Chondrocyte (in vitro differentiated cells): ENCODE data around the gene OR6C75. TPM values are rescaled to one million over a fixed set of nuclear protein-coding genes. Genes with fewer than 3 reads are reported as not detected.
"Not testable (repeated sequence)": the region's sequence is repeated elsewhere in the genome, so short reads cannot be mapped to it uniquely, and the experiment has no call there.

ENCODE experiments used
- DNase-seq: peaks from one replicate; pipeline ENCODE4 v3.0.0; 2021; ENCODE audit warnings: mixed read lengths, low spot score
- H3K27ac Mint-ChIP-seq: one replicate; pipeline ENCODE4 v1.8.0; 2021; ENCODE audit warnings: mild to moderate bottlenecking, moderate library complexity, mixed read lengths; ENCODE audit not compliant: unreplicated experiment
- H3K27me3 Mint-ChIP-seq: 2 replicates; pipeline ENCODE4 v1.8.0; 2021; ENCODE audit warnings: low read depth, mixed read lengths
- H3K36me3 Mint-ChIP-seq: 2 replicates; pipeline ENCODE4 v1.8.0; 2021; ENCODE audit warnings: low read depth, mixed read lengths
- H3K4me1 Mint-ChIP-seq: 2 replicates; pipeline ENCODE4 v1.8.0; 2021; ENCODE audit warnings: low read depth, mild to moderate bottlenecking, mixed read lengths
- H3K4me3 Mint-ChIP-seq: one replicate; pipeline ENCODE4 v1.8.0; 2021; ENCODE audit warnings: mild to moderate bottlenecking, moderate library complexity, mixed read lengths; ENCODE audit not compliant: unreplicated experiment
- H3K9me3 Mint-ChIP-seq: 2 replicates; pipeline ENCODE4 v1.8.0; 2021; ENCODE audit warnings: low read depth, mixed read lengths
- long read RNA-seq: library from polyadenylated mRNA; stranded (forward); transcript quantifications from one replicate; pipeline ENCODE4 v2.0.0, GENCODE V29; 2021
- total RNA-seq: library from RNA; stranded (reverse); gene quantifications from 3 replicates; pipeline ENCODE4 v1.2.1, GENCODE V29; 2021
- TF ChIP-seq, protein P1 (sequence below): fragments of 200-600 bp; sonication (generic); IDR thresholded peaks from 2 replicates; pipeline ENCODE4 v1.5.0; 2021; ENCODE audit warnings: antibody characterized with exemption, mild to moderate bottlenecking, moderate library complexity

Gene OR6C75
- not detected in 3 replicates for total RNA-seq
- long read RNA-seq, result 0 reads

GRCh38 chr12:55362675-55363074, at the start of gene OR6C75:
Gene OR6C75, plus strand, starts transcription at chr12:55362975. Its CDS starts 2,136 bp downstream, at chr12:55365111.
- H3K27ac Mint-ChIP-seq, result no peak within 1 kb of the TSS
- no peak within 1 kb of the TSS for H3K4me3 Mint-ChIP-seq
- H3K9me3 Mint-ChIP-seq, result no peaks in the 10 kb centered on the region
- no peaks in the 10 kb centered on the region for H3K4me1 Mint-ChIP-seq
- H3K27me3 Mint-ChIP-seq, result peaks cover 5% of the 10 kb centered on the region
- H3K36me3 Mint-ChIP-seq, result no peaks in the 10 kb centered on the region
- DNase-seq, result no peak
- TF ChIP-seq, protein P1, sequence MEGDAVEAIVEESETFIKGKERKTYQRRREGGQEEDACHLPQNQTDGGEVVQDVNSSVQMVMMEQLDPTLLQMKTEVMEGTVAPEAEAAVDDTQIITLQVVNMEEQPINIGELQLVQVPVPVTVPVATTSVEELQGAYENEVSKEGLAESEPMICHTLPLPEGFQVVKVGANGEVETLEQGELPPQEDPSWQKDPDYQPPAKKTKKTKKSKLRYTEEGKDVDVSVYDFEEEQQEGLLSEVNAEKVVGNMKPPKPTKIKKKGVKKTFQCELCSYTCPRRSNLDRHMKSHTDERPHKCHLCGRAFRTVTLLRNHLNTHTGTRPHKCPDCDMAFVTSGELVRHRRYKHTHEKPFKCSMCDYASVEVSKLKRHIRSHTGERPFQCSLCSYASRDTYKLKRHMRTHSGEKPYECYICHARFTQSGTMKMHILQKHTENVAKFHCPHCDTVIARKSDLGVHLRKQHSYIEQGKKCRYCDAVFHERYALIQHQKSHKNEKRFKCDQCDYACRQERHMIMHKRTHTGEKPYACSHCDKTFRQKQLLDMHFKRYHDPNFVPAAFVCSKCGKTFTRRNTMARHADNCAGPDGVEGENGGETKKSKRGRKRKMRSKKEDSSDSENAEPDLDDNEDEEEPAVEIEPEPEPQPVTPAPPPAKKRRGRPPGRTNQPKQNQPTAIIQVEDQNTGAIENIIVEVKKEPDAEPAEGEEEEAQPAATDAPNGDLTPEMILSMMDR, result no peak

DNA sequence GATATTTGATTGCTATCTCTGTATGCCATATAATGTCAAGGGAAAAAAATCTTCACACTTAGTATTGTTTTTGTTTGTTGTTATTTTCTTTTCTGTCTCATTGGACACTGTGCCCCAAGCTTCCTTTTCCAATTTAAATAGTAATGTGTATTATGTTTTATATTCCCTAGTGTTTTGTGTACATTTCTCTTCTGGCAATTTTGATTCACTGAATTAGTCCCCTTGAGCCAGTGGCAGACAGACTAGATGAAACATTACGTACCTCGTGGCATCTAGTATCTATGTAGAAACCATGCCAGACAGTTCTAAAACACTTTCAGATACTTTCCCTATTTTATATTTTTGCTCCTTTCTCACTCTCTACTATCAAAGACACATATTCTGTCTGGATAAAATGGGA, 48.7 kb upstream of the OR6C75 start, which contains the start of gene OR6C1:
OR6C1 (plus strand) TSS at position 301 of the 400 bp plus-strand sequence. CDS start 6,257 bp downstream, outside the sequence.
- Mint-ChIP-seq H3K36me3 (no peaks in the 10 kb centered on the region), H3K27ac (no peak within 1 kb of the TSS), H3K4me1 (no peaks in the 10 kb centered on the region), H3K9me3 (no peaks in the 10 kb centered on the region), H3K4me3 (no peak within 1 kb of the TSS), H3K27me3 (peaks cover 15% of the 10 kb centered on the region)
- TF ChIP-seq, protein P1, result no peak
- DNase-seq, result no peak

GRCh38 chr12:55320201-55320600, 42.6 kb upstream of the OR6C75 start:
- TF ChIP-seq, protein P1, result no peak
- no peak for DNase-seq
- no peaks in the 10 kb centered on the region for H3K27me3 Mint-ChIP-seq
- no peaks in the 10 kb centered on the region for H3K9me3 Mint-ChIP-seq
- H3K36me3 Mint-ChIP-seq, result no peaks in the 10 kb centered on the region
- no peaks in the 10 kb centered on the region for H3K4me1 Mint-ChIP-seq
- no peak overlapping the region for H3K4me3 Mint-ChIP-seq
- H3K27ac Mint-ChIP-seq, result no peak overlapping the region

DNA sequence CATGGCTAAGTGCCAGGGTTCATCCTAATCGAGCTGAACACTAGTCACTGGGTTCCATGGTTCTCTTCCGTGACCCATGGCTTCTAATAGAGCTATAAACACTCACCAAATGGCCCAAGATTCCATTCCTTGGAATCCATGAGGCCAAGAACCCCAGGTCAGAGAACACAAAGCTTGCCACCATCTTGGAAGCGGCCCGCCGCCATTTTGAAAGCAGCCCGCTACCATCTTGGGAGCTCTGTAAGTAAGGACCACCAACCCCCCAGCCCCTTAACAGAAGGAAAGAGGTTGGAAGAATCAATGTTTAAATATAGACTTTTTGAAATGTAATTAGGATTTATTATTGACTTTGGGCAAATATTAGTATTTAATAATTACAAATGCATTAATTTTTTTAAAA, 37.0 kb upstream of the OR6C75 start:
- H3K36me3 Mint-ChIP-seq, H3K4me3 Mint-ChIP-seq: not testable (repeated sequence)

DNA sequence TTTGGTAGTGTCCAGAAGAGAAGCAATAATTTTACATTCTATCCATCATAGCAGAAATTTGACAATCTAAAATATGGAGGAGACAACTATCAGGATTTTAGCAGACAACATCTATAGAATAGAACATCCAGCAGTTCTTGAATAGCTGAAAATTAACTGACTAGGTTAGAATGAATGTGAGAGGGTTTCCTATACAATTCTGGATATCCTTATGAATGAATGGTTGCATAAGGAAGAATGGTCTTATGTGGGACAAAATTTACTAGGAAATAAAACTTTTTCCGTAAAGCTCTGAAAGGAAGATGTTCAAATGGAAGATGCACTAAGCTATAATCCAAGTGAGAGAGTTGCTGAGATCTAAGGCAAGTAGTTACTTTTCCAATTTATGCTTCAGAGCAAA, 32.3 kb upstream of the OR6C75 start, which contains the start of gene OR6C3:
OR6C3 (plus strand) TSS at position 301 of the 400 bp plus-strand sequence. CDS start 955 bp downstream, outside the sequence.
- no peaks in the 10 kb centered on the region for H3K4me1 Mint-ChIP-seq
- H3K27me3 Mint-ChIP-seq, result peaks cover 9% of the 10 kb centered on the region
- TF ChIP-seq, protein P1, result no peak
- no peak for DNase-seq
- H3K36me3 Mint-ChIP-seq, result no peaks in the 10 kb centered on the region
- no peak within 1 kb of the TSS for H3K27ac Mint-ChIP-seq
- H3K4me3 Mint-ChIP-seq, result no peak within 1 kb of the TSS
- H3K9me3 Mint-ChIP-seq, result no peaks in the 10 kb centered on the region

More for the DNA sequence above, 37.0 kb upstream of the OR6C75 start:
- not testable (repeated sequence) for H3K27ac Mint-ChIP-seq, H3K9me3 Mint-ChIP-seq, DNase-seq, H3K27me3 Mint-ChIP-seq, H3K4me1 Mint-ChIP-seq

GRCh38 chr12:55336002-55336401, 26.8 kb upstream of the OR6C75 start:
- no peak for DNase-seq
- Mint-ChIP-seq H3K27me3 (peaks cover 12% of the 10 kb centered on the region), H3K36me3 (no peaks in the 10 kb centered on the region), H3K27ac (no peak overlapping the region), H3K4me3 (no peak overlapping the region), H3K4me1 (no peaks in the 10 kb centered on the region), H3K9me3 (no peaks in the 10 kb centered on the region)
- TF ChIP-seq, protein P1, result no peak

DNA sequence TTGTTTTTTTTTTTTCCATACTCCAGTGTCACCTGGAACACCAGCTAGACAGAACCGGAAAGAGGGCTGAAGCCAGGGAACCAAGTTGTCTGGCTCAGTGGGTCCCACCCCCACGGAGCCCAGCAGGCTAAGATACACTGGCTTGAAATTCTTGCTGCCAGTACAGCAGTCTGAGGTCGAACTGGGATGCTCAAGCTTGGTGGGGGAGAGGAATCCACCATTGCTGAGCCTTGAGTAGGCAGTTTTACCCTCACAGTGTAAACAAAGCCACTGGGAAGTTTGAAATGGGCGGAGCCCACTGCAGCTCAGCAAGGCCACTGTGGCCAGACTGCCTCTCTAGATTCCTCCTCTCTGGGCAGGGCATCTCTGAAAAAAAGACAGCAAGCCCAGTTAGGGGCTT, 7.4 kb upstream of the OR6C75 start:
- not testable (repeated sequence) for H3K9me3 Mint-ChIP-seq, H3K36me3 Mint-ChIP-seq, H3K4me3 Mint-ChIP-seq, H3K27ac Mint-ChIP-seq, DNase-seq, H3K4me1 Mint-ChIP-seq
- peaks cover 13% of the 10 kb centered on the region for H3K27me3 Mint-ChIP-seq
